GM12878 (cell line): ENCODE data around the gene LMAN2. TPM values are rescaled to one million over a fixed set of nuclear protein-coding genes. Genes with fewer than 3 reads are reported as not detected.

Source experiments
- BCL3 ChIP-seq: IDR thresholded peaks from 2 replicates; pipeline ENCODE4 v1.6.1; 2011; ENCODE audit warnings: borderline replicate concordance, low read depth, mild to moderate bottlenecking, moderate library complexity, low read length; ENCODE audit not compliant: insufficient read depth, poor library complexity, severe bottlenecking
- CHD1 ChIP-seq: IDR thresholded peaks from 2 replicates; pipeline ENCODE4 v1.6.1; 2012; ENCODE audit warnings: low read depth, low read length, improper control_type of control experiment
- CHD2 ChIP-seq: IDR thresholded peaks from 2 replicates; pipeline ENCODE4 v1.6.1; 2011; ENCODE audit warnings: low read depth, low read length, improper control_type of control experiment, borderline replicate concordance
- CHD4 ChIP-seq: fragments of 200-600 bp; sonication (generic); IDR thresholded peaks from 2 replicates; pipeline ENCODE4 v1.6.1; 2016; ENCODE audit warnings: mild to moderate bottlenecking
- E2F8 ChIP-seq: fragments of 450-650 bp; IDR thresholded peaks from 2 replicates; pipeline ENCODE4 v1.6.1; 2018; ENCODE audit warnings: mild to moderate bottlenecking, low read depth, moderate library complexity; ENCODE audit not compliant: partially characterized antibody
- EED ChIP-seq: sonication (generic); IDR thresholded peaks from 2 replicates; pipeline ENCODE4 v1.6.1; 2016; ENCODE audit warnings: antibody characterized with exemption, low read depth
- HCFC1 ChIP-seq: fragments of 150-350 bp; IDR thresholded peaks from 2 replicates; pipeline ENCODE4 v1.6.1; 2014; ENCODE audit warnings: low read length
- IKZF2 ChIP-seq, 2 experiments: fragments of 450-650 bp; IDR thresholded peaks; 2 replicates each; pipeline ENCODE4 v1.6.1; 2017; ENCODE audit warnings: mild to moderate bottlenecking in 2 of 2, moderate library complexity in 2 of 2
- MEF2B ChIP-seq: fragments of 450-650 bp; IDR thresholded peaks from 2 replicates; pipeline ENCODE4 v1.6.1; 2018; ENCODE audit warnings: mild to moderate bottlenecking, moderate library complexity; ENCODE audit not compliant: partially characterized antibody, poor library complexity, severe bottlenecking
- MYC ChIP-seq: IDR thresholded peaks from 2 replicates; pipeline ENCODE4 v1.6.1; 2011; ENCODE audit warnings: mild to moderate bottlenecking, low read length, moderate library complexity, inconsistent platforms; ENCODE audit not compliant: insufficient read depth, insufficient replicate concordance, insufficient read length, severe bottlenecking
- NFYB ChIP-seq: IDR thresholded peaks from 2 replicates; pipeline ENCODE4 v1.6.1; 2011; ENCODE audit warnings: low read depth, mild to moderate bottlenecking, low read length, improper control_type of control experiment, moderate library complexity; ENCODE audit not compliant: insufficient read depth
- NKRF ChIP-seq: fragments of 450-650 bp; conservative IDR thresholded peaks from 2 replicates; pipeline ENCODE4 v1.6.1; 2017; ENCODE audit warnings: mild to moderate bottlenecking, moderate library complexity
- NR2C1 ChIP-seq: fragments of 450-650 bp; IDR thresholded peaks from 2 replicates; pipeline ENCODE4 v1.6.1; 2017; ENCODE audit warnings: antibody characterized with exemption, mild to moderate bottlenecking, moderate library complexity
- NR2C2 ChIP-seq: IDR thresholded peaks from 2 replicates; pipeline ENCODE4 v1.6.1; 2011; ENCODE audit warnings: borderline replicate concordance, low read depth; ENCODE audit not compliant: control insufficient read depth, insufficient read length
- NR2F1 ChIP-seq: fragments of 450-650 bp; conservative IDR thresholded peaks from 2 replicates; pipeline ENCODE4 v1.6.1; 2017; ENCODE audit warnings: mild to moderate bottlenecking
- POLR2AphosphoS2 ChIP-seq: IDR thresholded peaks from 2 replicates; pipeline ENCODE4 v1.6.1; 2011; ENCODE audit warnings: low read depth, mild to moderate bottlenecking, low read length, improper control_type of control experiment, moderate library complexity
- RAD21 ChIP-seq: IDR thresholded peaks from 2 replicates; pipeline ENCODE4 v1.6.1; 2011; ENCODE audit warnings: mild to moderate bottlenecking, low read depth, low read length, moderate library complexity; ENCODE audit not compliant: insufficient read depth
- TAF1 ChIP-seq: IDR thresholded peaks from 2 replicates; pipeline ENCODE4 v1.6.1; 2011; ENCODE audit warnings: mild to moderate bottlenecking, low read depth, low read length, borderline replicate concordance
- TCF3 ChIP-seq: IDR thresholded peaks from 2 replicates; pipeline ENCODE4 v1.6.1; 2012; ENCODE audit warnings: low read depth, mild to moderate bottlenecking, low read length, borderline replicate concordance; ENCODE audit not compliant: insufficient read depth
- ZBED1 ChIP-seq: IDR thresholded peaks from 2 replicates; pipeline ENCODE4 v1.6.1; 2016; ENCODE audit warnings: borderline replicate concordance
- ZSCAN29 ChIP-seq: fragments of 450-650 bp; IDR thresholded peaks from 2 replicates; pipeline ENCODE4 v1.6.1; 2017; ENCODE audit warnings: mild to moderate bottlenecking, moderate library complexity
- polyA plus RNA-seq, 11 experiments: library from polyadenylated mRNA; depleted of rRNA in 4 of 11; unstranded in 6 of 11; stranded (reverse) in 5 of 11; fragments of >200 nt; fragmentation: Nextera tagmentation in 4 of 11; fragmentation: Illumina TruSeq in 1 of 11; extraction: Ambion mirVana in 4 of 11; extraction: Trizol in 1 of 11; gene quantifications; 1 replicate in 1 of 11; 2 replicates in 10 of 11; pipeline versions ENCODE4 v1.2.1 to v1.2.3, GENCODE V29; 2011 to 2016; ENCODE audit warnings: inconsistent platforms in 2 of 11, missing spikeins in 2 of 11, low read depth in 1 of 11
- total RNA-seq, 4 experiments: library from RNA; depleted of rRNA in 3 of 4; stranded (reverse); fragments of >200 nt in 3 of 4; fragmentation: Illumina TruSeq in 1 of 4; extraction: Trizol in 1 of 4; gene quantifications; 2 replicates each; pipeline versions ENCODE4 v1.2.1 to v1.2.3, GENCODE V29; 2013 to 2021
- TF ChIP-seq, protein P1 (sequence below): IDR thresholded peaks from 2 replicates; pipeline ENCODE4 v1.6.1; 2011; ENCODE audit warnings: borderline replicate concordance, low read depth, mild to moderate bottlenecking, moderate library complexity, mixed read lengths, low read length; ENCODE audit not compliant: insufficient read depth; ENCODE audit errors: extremely low read length
- TF ChIP-seq, protein P2 (sequence below): fragments of 450-650 bp; IDR thresholded peaks from 2 replicates; pipeline ENCODE4 v1.6.1; 2017; ENCODE audit warnings: borderline replicate concordance

Gene LMAN2
- total and polyA plus RNA-seq, 10 of the 15 experiments (the other 5 are each of a cell fraction or from before 2014, with no cell fraction given): 2.4 to 264 (median 147) TPM

DNA sequence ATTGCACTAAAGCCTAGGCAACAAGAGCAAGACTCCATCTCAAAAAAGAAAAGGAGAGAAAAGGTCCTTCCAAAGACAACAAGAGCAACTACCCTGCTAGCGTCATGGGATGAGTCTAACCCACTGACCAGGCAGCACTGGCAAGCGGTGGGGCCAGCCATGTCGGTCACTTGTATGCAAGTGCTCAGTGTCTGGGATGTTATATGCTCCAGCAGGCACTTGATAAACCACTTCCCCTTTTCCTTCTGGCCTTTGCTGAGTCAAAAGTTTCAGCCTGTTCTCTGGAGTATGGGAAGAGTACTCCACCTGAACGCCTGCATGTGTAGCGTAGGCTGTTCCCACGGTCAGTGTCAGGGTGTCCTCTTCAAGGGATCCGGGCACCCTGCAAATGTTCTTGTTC lies 30.6 kb downstream of the LMAN2 start (continued):
- TF ChIP-seq NR2C1 (no peak), NKRF (no peak), E2F8 (no peak), MYC (no peak), NR2F1 (no peak), NFYB (no peak), ZBED1 (no peak), RAD21 (no peak), BCL3 (peak; percentile 28), POLR2AphosphoS2 (no peak), ZSCAN29 (no peak), IKZF2 (IDR thresholded peaks at IDR 0.05) (peak; percentile 57 to 65; a peak in 3 of 4 replicates), EED (peak; percentile 59), CHD4 (no peak), CHD2 (no peak), MEF2B (peak; percentile 12), HCFC1 (no peak), NR2C2 (no peak), TAF1 (no peak), TCF3 (no peak), CHD1 (no peak)
- TF ChIP-seq, protein P1, sequence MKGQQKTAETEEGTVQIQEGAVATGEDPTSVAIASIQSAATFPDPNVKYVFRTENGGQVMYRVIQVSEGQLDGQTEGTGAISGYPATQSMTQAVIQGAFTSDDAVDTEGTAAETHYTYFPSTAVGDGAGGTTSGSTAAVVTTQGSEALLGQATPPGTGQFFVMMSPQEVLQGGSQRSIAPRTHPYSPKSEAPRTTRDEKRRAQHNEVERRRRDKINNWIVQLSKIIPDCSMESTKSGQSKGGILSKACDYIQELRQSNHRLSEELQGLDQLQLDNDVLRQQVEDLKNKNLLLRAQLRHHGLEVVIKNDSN: no peak
- TF ChIP-seq, protein P2, sequence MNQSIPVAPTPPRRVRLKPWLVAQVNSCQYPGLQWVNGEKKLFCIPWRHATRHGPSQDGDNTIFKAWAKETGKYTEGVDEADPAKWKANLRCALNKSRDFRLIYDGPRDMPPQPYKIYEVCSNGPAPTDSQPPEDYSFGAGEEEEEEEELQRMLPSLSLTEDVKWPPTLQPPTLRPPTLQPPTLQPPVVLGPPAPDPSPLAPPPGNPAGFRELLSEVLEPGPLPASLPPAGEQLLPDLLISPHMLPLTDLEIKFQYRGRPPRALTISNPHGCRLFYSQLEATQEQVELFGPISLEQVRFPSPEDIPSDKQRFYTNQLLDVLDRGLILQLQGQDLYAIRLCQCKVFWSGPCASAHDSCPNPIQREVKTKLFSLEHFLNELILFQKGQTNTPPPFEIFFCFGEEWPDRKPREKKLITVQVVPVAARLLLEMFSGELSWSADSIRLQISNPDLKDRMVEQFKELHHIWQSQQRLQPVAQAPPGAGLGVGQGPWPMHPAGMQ: no peak
